ENCODE data around the gene CBFA2T2. TPM values are rescaled to one million over a fixed set of nuclear protein-coding genes. Genes with fewer than 3 reads are reported as not detected.
A peak's percentile ranks its signal among the peaks of the same experiment; 100 is the strongest.
"Not testable (repeated sequence)": the region's sequence is repeated elsewhere in the genome, so short reads cannot be mapped to it uniquely, and the experiment has no call there.

The CBFA2T2 gene
- total RNA-seq, 2 experiments from 2014 or later, result 27.7 to 28.4 TPM

GRCh38 chr20:33568378-33568777 is 78.5 kb downstream of the CBFA2T2 start:
- no peak for ATAC-seq (ENCODE audit: low read depth)
- H3K36me3 Mint-ChIP-seq, result peaks cover 3% of the 10 kb centered on the region
- no peak overlapping the region for H3K4me3 Mint-ChIP-seq
- no peak for DNase-seq
- POLR2A ChIA-PET, result no interaction called here
- H3K27ac Mint-ChIP-seq, result no peak overlapping the region
- H3K27me3 Mint-ChIP-seq, result no peaks in the 10 kb centered on the region
- peaks cover 13% of the 10 kb centered on the region for H3K4me1 Mint-ChIP-seq
- H3K9me3 Mint-ChIP-seq, result no peaks in the 10 kb centered on the region

- Mint-ChIP-seq H3K27ac (no peak overlapping the region), H3K36me3 (peaks cover 4% of the 10 kb centered on the region), H3K4me1 (peaks cover 13% of the 10 kb centered on the region), H3K27me3 (no peaks in the 10 kb centered on the region), H3K9me3 (no peaks in the 10 kb centered on the region), H3K4me3 (no peak overlapping the region)
- DNase-seq (no peak), ATAC-seq (ENCODE audit: low read depth) (no peak)
- POLR2A ChIA-PET, result no interaction called here
Measured at GRCh38 chr20:33568868-33569801, 79.2 kb downstream of the CBFA2T2 start.

GRCh38 chr20:33569802-33570391 is 80.0 kb downstream of the CBFA2T2 start:
- H3K27me3 Mint-ChIP-seq, result no peaks in the 10 kb centered on the region
- ATAC-seq (ENCODE audit: low read depth) (no peak), DNase-seq (no peak)
- peaks cover 4% of the 10 kb centered on the region for H3K36me3 Mint-ChIP-seq
- no peak overlapping the region for H3K27ac Mint-ChIP-seq
- POLR2A ChIA-PET, result no interaction called here
- peaks cover 13% of the 10 kb centered on the region for H3K4me1 Mint-ChIP-seq
- H3K9me3 Mint-ChIP-seq, result no peaks in the 10 kb centered on the region
- no peak overlapping the region for H3K4me3 Mint-ChIP-seq

- no peak overlapping the region for H3K4me3 Mint-ChIP-seq
- peaks cover 4% of the 10 kb centered on the region for H3K36me3 Mint-ChIP-seq
- no peaks in the 10 kb centered on the region for H3K27me3 Mint-ChIP-seq
- H3K9me3 Mint-ChIP-seq, result no peaks in the 10 kb centered on the region
- no peak for ATAC-seq (ENCODE audit: low read depth)
- POLR2A ChIA-PET, result no interaction called here
- no peak overlapping the region for H3K27ac Mint-ChIP-seq
- no peak for DNase-seq
- H3K4me1 Mint-ChIP-seq, result peaks cover 13% of the 10 kb centered on the region
Measured at GRCh38 chr20:33570743-33571142, 80.8 kb downstream of the CBFA2T2 start.

- not testable (repeated sequence) for H3K9me3 Mint-ChIP-seq, H3K27ac Mint-ChIP-seq
Measured at GRCh38 chr20:33573268-33573667, 83.4 kb downstream of the CBFA2T2 start.

GRCh38 chr20:33575282-33575681 is 85.4 kb downstream of the CBFA2T2 start:
- POLR2A ChIA-PET, result no interaction called here
- Mint-ChIP-seq H3K9me3 (no peaks in the 10 kb centered on the region), H3K27me3 (no peaks in the 10 kb centered on the region), H3K36me3 (peaks cover 4% of the 10 kb centered on the region), H3K4me3 (no peak overlapping the region), H3K27ac (no peak overlapping the region), H3K4me1 (peaks cover 9% of the 10 kb centered on the region)
- ATAC-seq (ENCODE audit: low read depth) (no peak), DNase-seq (no peak)

More at GRCh38 chr20:33573268-33573667, 83.4 kb downstream of the CBFA2T2 start:
- POLR2A ChIA-PET; ATAC-seq (ENCODE audit: low read depth); H3K4me3 Mint-ChIP-seq; DNase-seq; H3K27me3 Mint-ChIP-seq; H3K36me3 Mint-ChIP-seq: not testable (repeated sequence)
- H3K4me1 Mint-ChIP-seq, result peaks cover 13% of the 10 kb centered on the region

GRCh38 chr20:33576432-33577125 is 86.7 kb downstream of the CBFA2T2 start:
- ATAC-seq (ENCODE audit: low read depth) (no peak), DNase-seq (no peak)
- Mint-ChIP-seq H3K27me3 (no peaks in the 10 kb centered on the region), H3K4me1 (peaks cover 1% of the 10 kb centered on the region), H3K9me3 (no peaks in the 10 kb centered on the region), H3K36me3 (peaks cover 7% of the 10 kb centered on the region), H3K4me3 (no peak overlapping the region), H3K27ac (no peak overlapping the region)
- POLR2A ChIA-PET, result no interaction called here

- H3K27ac Mint-ChIP-seq, result no peak overlapping the region
- peaks cover 1% of the 10 kb centered on the region for H3K4me1 Mint-ChIP-seq
- no peaks in the 10 kb centered on the region for H3K9me3 Mint-ChIP-seq
- peaks cover 5% of the 10 kb centered on the region for H3K36me3 Mint-ChIP-seq
- H3K27me3 Mint-ChIP-seq, result no peaks in the 10 kb centered on the region
- ATAC-seq (ENCODE audit: low read depth) (no peak), DNase-seq (no peak)
- POLR2A ChIA-PET, result no interaction called here
- no peak overlapping the region for H3K4me3 Mint-ChIP-seq
Measured at GRCh38 chr20:33578510-33578909, 88.6 kb downstream of the CBFA2T2 start.

- no peak overlapping the region for H3K27ac Mint-ChIP-seq
- peaks cover 3% of the 10 kb centered on the region for H3K36me3 Mint-ChIP-seq
- POLR2A ChIA-PET, result no interaction called here
Measured at GRCh38 chr20:33583143-33583542, 93.2 kb downstream of the CBFA2T2 start.

GRCh38 chr20:33584976-33585375 is 95.1 kb downstream of the CBFA2T2 start:
- H3K27me3 Mint-ChIP-seq, result no peaks in the 10 kb centered on the region
- H3K9me3 Mint-ChIP-seq, result no peaks in the 10 kb centered on the region
- H3K36me3 Mint-ChIP-seq, result peaks cover 3% of the 10 kb centered on the region
- POLR2A ChIA-PET, result no interaction called here
- no peak for ATAC-seq (ENCODE audit: low read depth)
- peaks cover 1% of the 10 kb centered on the region for H3K4me1 Mint-ChIP-seq
- no peak for DNase-seq
- no peak overlapping the region for H3K4me3 Mint-ChIP-seq
- H3K27ac Mint-ChIP-seq, result no peak overlapping the region

More at GRCh38 chr20:33583143-33583542, 93.2 kb downstream of the CBFA2T2 start:
- Mint-ChIP-seq H3K4me3 (no peak overlapping the region), H3K4me1 (peaks cover 1% of the 10 kb centered on the region), H3K27me3 (no peaks in the 10 kb centered on the region), H3K9me3 (no peaks in the 10 kb centered on the region)
- ATAC-seq (ENCODE audit: low read depth) (no peak), DNase-seq (no peak)

GRCh38 chr20:33585413-33585812 is 95.5 kb downstream of the CBFA2T2 start:
- ATAC-seq (ENCODE audit: low read depth) (no peak), DNase-seq (no peak)
- H3K36me3 Mint-ChIP-seq, result peaks cover 3% of the 10 kb centered on the region
- H3K27ac Mint-ChIP-seq, result no peak overlapping the region
- H3K4me3 Mint-ChIP-seq, result no peak overlapping the region
- no peaks in the 10 kb centered on the region for H3K9me3 Mint-ChIP-seq
- peaks cover 1% of the 10 kb centered on the region for H3K4me1 Mint-ChIP-seq
- H3K27me3 Mint-ChIP-seq, result no peaks in the 10 kb centered on the region
- POLR2A ChIA-PET, result no interaction called here

- H3K36me3 Mint-ChIP-seq, result no peaks in the 10 kb centered on the region
- no peak overlapping the region for H3K27ac Mint-ChIP-seq
- no peaks in the 10 kb centered on the region for H3K9me3 Mint-ChIP-seq
- no peak overlapping the region for H3K4me3 Mint-ChIP-seq
- no peaks in the 10 kb centered on the region for H3K27me3 Mint-ChIP-seq
- POLR2A ChIA-PET, result interaction anchor here (0.6 kb wide), 1 partner anchor 99 kb away, joined by 3 read pairs; the partner anchor contains the start of gene CBFA2T2
- DNase-seq (no peak), ATAC-seq (ENCODE audit: low read depth) (no peak)
- H3K4me1 Mint-ChIP-seq, result peaks cover 4% of the 10 kb centered on the region
Measured at GRCh38 chr20:33589059-33589458, 99.2 kb downstream of the CBFA2T2 start.

- H3K27me3 Mint-ChIP-seq; POLR2A ChIA-PET; ATAC-seq (ENCODE audit: low read depth); H3K36me3 Mint-ChIP-seq; H3K4me1 Mint-ChIP-seq; H3K9me3 Mint-ChIP-seq; H3K4me3 Mint-ChIP-seq; DNase-seq: not testable (repeated sequence)
- H3K27ac Mint-ChIP-seq, result peak overlapping the region; percentile 42
Measured at GRCh38 chr20:33591901-33592300, 102.0 kb downstream of the CBFA2T2 start.
